ENCODE measurements around the gene MSH3.

The MSH3 gene

DNA sequence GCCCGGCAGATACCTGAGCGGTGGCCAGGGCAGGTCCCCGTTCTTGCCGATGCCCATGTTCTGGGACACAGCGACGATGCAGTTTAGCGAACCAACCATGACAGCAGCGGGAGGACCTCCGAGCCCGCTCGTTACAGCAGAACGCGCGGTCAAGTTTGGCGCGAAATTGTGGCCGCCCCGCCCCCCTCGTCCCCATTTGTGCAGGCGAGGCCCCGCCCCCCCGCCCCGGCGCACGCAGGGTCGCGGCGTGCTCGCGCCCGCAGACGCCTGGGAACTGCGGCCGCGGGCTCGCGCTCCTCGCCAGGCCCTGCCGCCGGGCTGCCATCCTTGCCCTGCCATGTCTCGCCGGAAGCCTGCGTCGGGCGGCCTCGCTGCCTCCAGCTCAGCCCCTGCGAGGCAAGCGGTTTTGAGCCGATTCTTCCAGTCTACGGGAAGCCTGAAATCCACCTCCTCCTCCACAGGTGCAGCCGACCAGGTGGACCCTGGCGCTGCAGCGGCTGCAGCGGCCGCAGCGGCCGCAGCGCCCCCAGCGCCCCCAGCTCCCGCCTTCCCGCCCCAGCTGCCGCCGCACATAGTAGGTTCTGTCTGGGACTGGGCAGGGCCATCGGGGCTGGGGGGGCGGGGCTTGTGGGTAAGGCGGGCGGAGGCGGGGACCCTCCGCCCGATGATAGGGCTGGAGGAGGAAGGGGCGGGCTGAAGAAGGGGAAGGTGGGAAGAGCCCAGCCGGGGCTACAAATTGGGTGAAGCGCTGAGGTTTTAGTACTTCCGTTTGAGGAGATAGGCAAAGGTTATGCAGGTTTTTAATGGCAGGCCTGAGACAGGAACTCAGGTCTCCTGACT, at the start of gene MSH3, which contains the start of gene DHFR:
Gene MSH3, plus strand, starts transcription at position 262 of the 840 bp plus-strand sequence. Its CDS starts 76 bp downstream, at position 338.
Gene DHFR, minus strand, starts transcription at position 593 of the 840 bp plus-strand sequence. Its CDS starts 494 bp downstream, at position 99.
- in situ Hi-C loops (cut with MboI; ENCODE audit: low sequenced_read_pairs): no loop called here

DNA sequence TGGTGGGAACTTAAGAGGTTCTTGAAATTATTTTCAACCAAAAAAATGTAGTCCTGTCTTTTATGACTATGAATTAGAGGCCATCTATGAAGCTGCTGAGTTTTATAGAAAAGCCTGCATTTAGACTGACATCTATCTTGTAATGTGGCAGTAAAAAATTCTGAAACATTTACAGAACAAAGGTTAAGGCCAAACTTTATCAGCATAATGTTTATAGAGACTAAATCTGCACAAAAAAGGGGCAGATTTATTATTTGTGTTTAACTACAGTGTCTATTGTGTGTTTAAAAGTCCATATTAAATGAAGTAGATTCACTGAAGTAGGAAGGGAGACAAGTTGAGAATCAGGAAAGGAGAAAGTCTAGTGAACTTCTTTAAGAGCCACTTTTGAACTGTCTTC, 47.1 kb upstream of the MSH3 start:
- in situ Hi-C loops (cut with MboI; ENCODE audit: low sequenced_read_pairs): no loop called here

DNA sequence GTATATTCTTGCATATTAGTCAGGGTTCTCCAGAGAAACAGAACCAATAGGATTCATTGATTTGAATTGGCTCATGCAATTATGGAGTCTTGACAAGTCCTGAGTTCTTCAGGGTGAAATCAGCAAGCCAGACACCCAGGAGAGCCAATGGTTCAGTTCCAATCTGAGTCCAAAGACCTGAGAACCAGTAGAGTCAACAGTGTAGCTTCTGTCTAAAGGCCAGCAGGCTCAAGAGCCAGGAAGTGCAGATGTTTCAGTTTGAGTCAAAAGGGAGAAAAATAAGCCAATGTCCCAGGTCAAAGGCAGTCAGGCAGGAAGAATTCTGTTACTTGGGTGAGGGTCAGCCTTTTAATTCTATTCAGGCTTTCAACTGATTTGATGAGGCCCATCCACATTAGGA, 46.6 kb upstream of the MSH3 start:
- in situ Hi-C loops (cut with MboI; ENCODE audit: low sequenced_read_pairs): no loop called here

DNA sequence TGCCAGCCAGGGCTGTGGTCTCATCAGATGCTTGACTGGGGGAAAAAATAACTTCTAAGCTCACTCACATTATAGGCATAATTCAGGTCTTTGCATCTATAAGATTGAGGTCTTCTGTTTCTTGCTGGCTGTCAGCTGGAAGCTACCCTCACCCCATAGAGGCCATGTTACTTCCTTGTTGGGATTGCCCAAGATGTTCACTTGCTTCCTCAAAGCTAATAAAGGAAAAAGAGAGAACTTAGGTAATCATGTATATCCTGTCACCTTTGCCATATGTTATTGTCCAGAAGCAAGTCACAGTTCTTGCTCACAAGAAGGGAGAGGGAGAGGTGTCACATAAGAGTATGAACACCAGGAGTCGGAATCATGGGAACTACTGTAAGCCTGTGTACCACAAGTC, 45.7 kb upstream of the MSH3 start:
- in situ Hi-C loops (cut with MboI; ENCODE audit: low sequenced_read_pairs): no loop called here

DNA sequence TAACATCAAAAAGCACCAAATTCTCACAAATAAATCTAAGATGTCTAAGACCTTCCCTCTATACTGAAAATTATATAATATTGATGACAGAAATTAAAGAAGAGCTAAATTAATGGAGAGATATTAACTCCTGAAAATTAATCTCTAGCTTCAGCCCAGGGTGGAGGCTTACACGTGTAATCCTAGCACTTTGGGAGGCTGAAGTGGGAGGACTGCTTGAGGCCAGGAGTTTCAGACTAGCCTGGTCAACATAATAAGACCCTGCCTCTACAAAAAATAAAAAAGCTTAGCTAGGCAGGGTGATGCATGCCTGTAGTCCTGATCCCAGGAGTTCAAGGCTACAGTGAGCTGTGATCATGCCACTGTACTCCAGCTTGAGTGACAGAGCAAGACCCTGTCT, 44.8 kb upstream of the MSH3 start:
- in situ Hi-C loops (cut with MboI; ENCODE audit: low sequenced_read_pairs): no loop called here

DNA sequence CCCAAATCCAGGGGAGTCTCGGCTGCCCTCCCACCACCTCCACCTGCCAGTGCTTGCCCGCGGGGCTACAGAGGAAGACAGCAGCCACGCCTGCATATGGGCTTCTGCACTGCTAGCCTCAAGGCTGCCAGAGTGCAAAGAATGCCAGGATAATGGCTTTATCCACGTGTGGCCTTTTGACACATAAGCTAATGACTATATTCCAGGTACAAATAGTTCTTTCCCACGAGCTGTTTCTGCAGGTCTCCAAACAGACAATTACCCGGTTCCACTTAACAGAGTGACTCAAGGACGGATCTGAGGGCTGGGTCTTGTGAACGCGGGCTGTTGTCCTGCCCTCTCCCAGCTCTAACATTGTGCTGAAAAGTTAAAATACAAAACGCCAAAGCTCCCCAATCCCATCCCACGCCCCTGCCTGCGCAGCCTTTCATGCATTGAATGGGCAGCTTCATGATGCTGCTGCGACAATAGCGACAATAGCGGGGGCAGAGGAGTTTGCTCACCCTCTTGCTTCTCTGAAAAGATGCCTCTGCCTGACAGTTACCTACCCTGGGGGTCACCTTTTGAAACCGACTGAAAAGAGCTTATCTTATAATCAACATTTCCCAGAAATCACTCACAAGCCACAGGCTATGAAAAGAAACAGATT, 39.1 kb upstream of the MSH3 start:
- in situ Hi-C loops (cut with MboI; ENCODE audit: low sequenced_read_pairs): no loop called here

DNA sequence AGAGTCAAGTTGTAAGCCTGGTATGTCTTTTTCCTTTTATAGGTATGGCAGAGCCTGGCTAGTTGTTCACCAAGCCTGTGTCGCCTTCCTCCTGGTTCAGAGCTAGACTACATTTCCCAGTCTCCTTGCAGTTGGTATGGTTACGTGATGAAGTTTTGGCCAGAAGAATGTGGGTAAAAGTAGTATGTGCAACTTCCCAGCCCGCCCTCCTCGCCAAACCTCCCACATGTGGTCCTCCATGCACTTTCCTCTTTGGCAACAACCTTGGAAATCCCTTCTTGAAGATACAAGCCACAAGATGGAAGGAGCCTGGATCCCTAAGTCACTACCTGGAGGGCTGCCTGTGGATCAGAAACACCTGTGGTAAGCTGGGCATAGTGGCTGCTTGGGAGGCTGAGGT, 36.0 kb upstream of the MSH3 start:
- in situ Hi-C loops (cut with MboI; ENCODE audit: low sequenced_read_pairs): no loop called here

DNA sequence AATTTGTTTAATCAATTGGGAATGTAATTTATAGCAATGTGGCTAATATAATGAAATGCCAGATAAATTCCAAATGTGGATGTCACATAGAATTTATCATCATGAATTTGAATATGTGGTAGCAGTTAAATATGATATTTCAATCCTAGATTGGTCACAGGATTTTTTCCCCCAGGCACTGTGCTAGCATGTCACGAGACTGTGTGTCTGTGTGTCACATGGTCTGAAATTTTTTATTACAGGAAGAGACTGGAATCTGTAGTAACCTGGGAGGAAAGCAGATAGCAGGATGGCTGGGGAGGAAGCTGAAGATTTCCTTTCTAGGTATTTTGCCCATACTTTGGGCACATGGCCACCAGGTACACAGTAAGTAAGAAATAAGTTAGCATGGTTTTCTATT, 35.4 kb upstream of the MSH3 start:
- in situ Hi-C loops (cut with MboI; ENCODE audit: low sequenced_read_pairs): no loop called here

DNA sequence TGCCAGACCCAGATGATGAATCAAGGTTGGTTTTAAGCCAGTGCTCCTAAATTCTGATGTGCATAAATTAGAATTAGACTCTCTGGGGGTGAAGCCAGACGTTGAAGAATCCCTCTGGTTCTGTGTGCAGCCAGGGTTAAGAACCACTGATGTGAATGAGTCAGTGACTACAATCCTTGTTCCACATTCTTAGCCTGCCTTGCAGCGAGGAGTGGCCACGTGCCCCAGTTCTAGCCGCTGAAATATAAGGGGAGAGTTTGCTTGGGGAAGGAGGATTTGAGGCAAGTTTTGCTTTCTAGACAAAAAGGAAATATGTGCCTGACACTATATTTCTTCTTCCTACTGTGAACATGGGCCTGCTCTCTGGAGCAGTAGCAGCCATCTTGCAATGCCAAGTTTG, 34.2 kb upstream of the MSH3 start:
- in situ Hi-C loops (cut with MboI; ENCODE audit: low sequenced_read_pairs): no loop called here

DNA sequence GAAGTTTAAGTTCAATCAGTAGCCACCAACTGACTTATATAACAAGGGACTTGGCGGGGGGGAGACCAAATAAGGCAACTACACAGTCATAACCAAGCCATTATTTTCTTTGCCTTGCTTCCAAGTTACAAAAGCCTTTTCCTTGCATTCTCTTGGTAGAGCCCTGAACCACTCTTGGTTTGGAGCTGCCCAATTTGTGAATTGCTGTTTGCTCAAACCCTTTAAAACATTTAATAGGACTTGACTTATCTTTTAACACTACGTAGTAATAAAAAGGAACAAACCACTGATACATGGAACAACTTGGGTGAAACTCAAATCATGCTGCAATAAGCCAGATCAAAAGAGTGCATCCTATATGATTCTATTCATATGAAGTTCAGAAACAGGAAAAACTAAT, 31.7 kb upstream of the MSH3 start:
- in situ Hi-C loops (cut with MboI; ENCODE audit: low sequenced_read_pairs): no loop called here

DNA sequence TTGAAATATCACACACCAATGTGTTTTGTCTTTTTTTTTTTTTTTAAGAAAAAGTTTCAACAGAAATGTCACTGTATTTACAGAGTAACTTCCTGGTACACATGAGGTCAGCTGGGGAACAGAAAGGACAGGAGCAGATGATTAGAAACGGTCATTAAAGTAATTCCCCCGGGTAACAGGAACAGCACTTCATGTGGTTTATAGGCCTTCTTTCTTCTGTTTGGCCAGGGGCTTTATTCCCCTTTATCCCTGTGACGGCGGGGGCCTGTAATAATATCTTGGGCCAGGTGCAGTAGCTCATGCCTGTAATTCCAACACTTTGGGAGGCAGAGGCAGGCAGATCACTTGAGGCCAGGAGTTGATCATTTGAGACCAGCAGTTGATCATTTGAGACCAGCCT, 30.5 kb upstream of the MSH3 start:
- in situ Hi-C loops (cut with MboI; ENCODE audit: low sequenced_read_pairs): no loop called here

DNA sequence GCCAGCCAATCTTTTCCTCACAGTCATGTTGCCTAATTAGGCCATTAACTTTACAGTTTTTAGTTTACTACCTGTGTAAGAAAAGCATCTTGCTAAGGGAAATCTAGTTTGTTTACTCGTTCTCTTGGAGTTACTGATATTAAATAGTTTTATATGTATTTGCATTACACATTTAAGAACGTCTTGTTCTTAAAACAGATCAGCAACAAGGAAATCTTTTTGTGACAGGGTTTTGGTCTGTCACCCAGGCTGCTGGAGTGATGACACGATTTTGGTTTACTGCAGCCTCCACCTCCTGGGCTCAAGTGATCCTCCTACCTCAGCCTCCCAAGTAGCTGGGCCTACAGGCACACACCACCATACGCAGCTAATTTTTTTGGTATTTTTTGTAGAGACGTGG, 29.2 kb upstream of the MSH3 start:
- in situ Hi-C loops (cut with MboI; ENCODE audit: low sequenced_read_pairs): no loop called here

DNA sequence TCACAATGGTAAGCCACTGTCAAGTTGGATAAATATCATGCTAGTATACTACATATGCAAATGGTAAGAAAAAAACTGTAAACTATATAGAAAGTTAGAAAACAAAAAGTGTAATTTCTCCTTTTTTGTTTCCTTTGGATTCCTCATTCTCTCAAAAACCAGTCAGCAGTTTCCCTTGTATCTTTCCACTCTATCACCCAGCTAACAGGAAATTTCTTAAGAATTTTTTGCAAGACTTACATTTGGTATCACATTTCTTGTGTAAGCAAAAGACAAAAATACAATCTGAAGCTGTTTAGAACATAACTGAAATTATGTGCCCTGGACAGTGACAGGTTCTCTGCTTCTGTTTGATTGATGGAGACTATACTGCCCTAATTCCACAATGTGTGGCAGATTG, 25.2 kb upstream of the MSH3 start:
- in situ Hi-C loops (cut with MboI; ENCODE audit: low sequenced_read_pairs): no loop called here

DNA sequence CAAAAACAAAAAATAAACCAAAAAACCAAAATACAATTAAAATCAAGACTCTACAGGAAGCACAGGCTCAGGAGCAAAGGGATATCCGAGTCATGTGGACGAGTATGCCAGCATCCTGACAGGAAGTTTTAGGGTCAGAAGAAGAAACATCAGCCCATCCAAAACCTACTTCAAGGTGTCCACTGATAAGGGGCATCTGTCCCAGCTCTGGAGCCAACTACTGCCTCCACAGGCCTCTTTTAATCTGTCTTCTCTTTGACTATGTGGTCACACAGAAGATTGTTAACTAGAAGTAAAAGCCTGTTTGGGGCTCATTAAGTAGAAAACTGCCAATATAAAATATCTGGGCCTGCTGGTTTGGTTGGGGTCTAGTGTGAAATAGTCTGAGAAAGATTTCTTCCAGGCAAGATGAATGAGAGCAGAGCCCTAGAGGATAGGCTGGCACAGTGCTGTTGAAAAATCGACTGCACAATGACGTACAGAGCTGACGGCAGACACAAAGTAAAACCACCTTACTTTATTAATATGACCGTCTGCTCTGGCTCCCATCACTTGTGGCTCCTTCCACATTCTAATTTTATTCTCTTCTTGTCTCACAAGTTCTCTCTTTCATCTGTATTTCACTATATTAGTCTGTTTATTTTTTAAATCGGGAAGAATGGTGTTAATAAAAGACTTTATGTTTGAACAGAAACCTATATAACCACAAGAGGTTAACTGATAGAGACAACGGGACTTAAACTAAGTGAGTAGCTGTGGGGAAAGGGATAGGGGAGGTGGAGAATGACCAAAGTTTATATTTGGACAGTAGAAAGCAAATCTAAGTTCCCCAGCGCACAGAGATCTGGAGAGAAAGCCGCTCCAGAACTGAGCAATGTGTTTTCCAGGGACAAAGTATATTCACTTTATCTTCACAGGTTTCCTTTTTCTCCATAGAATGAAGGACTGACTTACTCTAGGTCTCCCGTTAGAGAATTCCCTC, 22.9 kb upstream of the MSH3 start:
- in situ Hi-C loops (cut with MboI; ENCODE audit: low sequenced_read_pairs): no loop called here

DNA sequence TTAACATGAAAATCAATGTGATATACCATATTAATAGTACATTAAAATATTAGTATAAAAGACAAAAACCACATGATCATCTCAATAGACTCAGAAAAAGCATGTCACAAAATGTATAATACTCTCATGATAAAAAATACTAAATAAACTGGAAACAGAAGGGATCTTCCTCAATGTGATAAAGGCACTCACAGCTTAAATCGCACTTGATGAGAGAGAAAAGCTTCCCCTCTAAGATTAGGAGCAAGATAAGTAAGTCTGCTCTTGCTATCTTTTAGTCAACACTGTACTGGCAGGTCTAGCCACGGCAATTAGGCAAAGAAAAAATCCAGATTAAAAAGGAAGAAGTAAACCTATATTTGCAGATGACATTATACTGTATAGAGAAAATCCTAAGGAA, 21.8 kb upstream of the MSH3 start:
- in situ Hi-C loops (cut with MboI; ENCODE audit: low sequenced_read_pairs): no loop called here

DNA sequence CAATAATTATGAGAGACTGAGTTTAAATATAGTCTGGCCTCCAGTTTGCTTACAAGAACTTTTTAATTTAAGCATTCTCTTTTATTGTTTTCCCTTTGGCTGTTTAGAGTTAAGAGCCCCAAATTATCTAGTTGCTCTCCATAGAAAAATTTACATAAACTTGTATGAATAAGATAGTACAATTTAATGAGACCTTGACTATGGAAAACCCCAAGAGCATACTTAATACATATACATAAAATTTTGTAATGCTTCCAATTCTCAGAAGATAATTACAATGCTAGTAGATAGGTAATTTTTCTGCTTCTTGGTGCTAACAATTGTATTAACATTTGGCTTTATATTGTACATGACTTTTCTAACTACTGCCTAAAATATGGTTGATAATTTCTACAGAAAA, 20.3 kb upstream of the MSH3 start:
- in situ Hi-C loops (cut with MboI; ENCODE audit: low sequenced_read_pairs): no loop called here

DNA sequence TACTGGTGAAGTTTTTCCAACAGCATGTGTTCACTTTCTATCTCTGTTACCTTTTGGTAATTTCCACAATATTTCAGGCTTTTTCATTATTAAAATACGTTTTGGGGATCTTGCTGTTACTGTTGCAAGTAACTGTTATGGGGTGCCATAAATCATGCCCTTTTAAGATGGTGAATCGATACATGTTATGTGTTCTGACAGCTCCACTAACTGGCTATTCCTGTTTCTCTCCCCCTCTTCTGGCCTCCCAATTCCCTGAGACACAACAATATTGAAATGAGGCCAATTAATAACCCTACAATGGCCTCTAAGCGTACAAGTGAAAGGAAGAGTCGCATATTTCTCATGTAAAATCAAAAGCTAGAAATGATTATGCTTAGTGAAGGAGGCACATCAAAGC, 13.1 kb upstream of the MSH3 start:
- in situ Hi-C loops (cut with MboI; ENCODE audit: low sequenced_read_pairs): no loop called here

DNA sequence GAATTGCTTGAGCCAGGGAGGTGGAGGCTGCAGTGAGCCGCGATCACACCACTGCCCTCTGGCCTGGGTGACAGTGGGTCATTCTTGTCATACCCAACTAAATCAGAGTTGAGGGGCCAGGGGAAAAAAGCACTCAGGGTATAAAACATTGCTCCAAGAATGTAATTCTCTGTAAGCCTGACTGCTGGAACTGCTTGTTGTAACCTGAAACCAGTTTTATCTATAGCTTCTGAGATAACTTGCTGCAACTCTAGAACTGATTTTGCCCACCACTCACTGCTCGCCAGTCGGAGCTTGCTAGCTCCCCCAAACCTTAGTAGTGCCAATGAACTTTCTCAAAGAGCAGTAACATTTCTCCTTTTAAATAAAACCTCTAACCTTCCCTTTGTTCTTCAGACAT, 9.6 kb upstream of the MSH3 start:
- in situ Hi-C loops (cut with MboI; ENCODE audit: low sequenced_read_pairs): no loop called here

DNA sequence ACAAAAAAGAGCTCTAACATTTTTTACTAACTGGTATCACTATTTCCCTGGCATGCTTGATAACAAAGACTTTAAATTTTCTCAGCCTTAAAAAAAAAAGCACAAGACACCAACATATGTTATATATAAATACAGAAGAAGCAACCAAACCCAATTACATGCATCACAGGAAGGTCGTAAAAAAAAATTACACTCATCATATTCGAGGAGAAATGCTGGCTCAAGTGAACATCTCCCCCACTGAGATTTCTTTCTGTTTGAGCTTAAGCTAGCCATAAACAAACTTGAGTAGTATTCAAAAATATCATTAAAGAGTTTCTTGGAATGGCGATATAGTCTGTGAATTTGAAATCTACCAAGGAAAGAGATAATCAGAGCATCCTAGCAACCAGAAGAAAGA, 7.5 kb upstream of the MSH3 start:
- in situ Hi-C loops (cut with MboI; ENCODE audit: low sequenced_read_pairs): no loop called here

DNA sequence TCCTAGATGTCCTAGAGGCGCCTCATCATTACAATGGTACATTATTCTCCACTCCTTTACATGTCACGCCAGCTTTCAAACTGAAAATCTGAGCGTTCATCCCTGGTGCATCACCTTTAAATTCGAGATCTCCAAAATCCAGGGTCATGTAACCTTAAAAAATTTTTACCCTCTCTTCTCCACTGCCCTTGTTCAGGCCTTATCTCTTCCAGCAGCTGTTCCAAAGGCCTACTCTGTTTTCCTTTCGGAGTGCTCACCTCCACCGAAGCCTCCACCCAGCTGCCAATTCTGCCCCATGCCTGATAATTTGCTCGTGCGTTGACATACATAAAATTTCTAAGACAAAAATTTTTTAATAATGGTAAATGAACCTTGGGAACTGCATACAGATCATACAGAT, 950 bp upstream of the MSH3 start:
- in situ Hi-C loops (cut with MboI; ENCODE audit: low sequenced_read_pairs): no loop called here

DNA sequence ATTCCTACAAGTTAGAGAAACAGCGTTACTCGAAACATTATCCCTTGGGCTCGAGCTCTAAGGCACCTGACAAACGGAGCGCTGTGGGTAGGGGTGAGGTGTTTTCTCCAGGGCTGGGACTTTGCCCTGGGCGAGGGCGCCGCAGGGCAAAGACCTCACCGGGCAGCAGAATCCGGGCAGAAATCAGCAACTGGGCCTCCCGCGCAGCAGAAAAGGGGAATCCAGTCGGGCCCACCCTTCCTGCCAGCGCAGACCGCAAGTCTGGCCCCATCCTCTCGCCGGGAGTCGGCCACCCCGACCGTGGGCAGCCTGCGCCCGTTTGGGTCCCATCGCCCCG, 430 bp upstream of the MSH3 start:
- in situ Hi-C loops (cut with MboI; ENCODE audit: low sequenced_read_pairs): no loop called here

Measured in hTERT RPE-1 (cell line).